ENCODE measurements around the gene CASP6.
A peak's percentile ranks its signal among the peaks of the same experiment; 100 is the strongest.

Gene CASP6

GRCh38 chr4:109735566-109736365 is 32.5 kb upstream of the CASP6 start:
- Histone ChIP-seq H3K36me3 (no peaks in the 10 kb centered on the region), H3K4me1 (no peaks in the 10 kb centered on the region), H3K9me3 (no peaks in the 10 kb centered on the region), H3K4me3 (ENCODE audit: low read depth, low read length) (no peak overlapping the region), H3K27me3 (no peaks in the 10 kb centered on the region; the same call in 1 of the 2 replicates)
- TF ChIP-seq CTCF (IDR thresholded peaks at IDR 0.05; ENCODE audit: low read depth, low read length): no peak
- DNase-seq: no peak

DNA sequence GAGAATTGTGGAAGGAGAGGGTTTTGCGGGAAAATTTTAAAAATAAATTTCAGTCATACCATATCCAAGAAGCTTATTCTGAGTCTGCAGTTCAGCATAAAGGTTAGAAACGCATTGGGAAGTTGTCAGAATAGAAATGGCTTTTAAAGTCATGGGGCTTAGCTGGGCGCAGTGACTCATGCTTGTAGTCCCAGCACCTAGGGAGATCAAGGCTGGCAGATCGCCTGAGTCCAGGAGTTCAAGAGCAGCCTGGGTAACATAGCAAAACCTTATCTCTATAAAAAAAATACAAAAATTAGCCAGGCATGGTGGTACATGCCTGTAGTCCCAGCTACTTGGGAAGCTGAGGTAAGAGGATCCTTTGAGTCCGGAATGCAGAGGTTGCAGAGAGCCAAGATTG is 30.5 kb upstream of the CASP6 start:
- Histone ChIP-seq H3K27me3 (peaks cover 2% of the 10 kb centered on the region), H3K4me3 (ENCODE audit: low read depth, low read length) (no peak overlapping the region), H3K9me3 (no peaks in the 10 kb centered on the region), H3K36me3 (no peaks in the 10 kb centered on the region), H3K4me1 (no peaks in the 10 kb centered on the region)
- no peak for DNase-seq
- TF ChIP-seq CTCF (IDR thresholded peaks at IDR 0.05; ENCODE audit: low read depth, low read length): no peak

- TF ChIP-seq CTCF (IDR thresholded peaks at IDR 0.05; ENCODE audit: low read depth, low read length): no peak
- Histone ChIP-seq H3K27me3 (peaks cover 6% of the 10 kb centered on the region), H3K4me3 (ENCODE audit: low read depth, low read length) (peak overlapping the region; percentile 74), H3K9me3 (no peaks in the 10 kb centered on the region), H3K36me3 (no peaks in the 10 kb centered on the region), H3K4me1 (no peaks in the 10 kb centered on the region)
- DNase-seq: no peak
Observed at GRCh38 chr4:109730619-109731545, 27.6 kb upstream of the CASP6 start.

DNA sequence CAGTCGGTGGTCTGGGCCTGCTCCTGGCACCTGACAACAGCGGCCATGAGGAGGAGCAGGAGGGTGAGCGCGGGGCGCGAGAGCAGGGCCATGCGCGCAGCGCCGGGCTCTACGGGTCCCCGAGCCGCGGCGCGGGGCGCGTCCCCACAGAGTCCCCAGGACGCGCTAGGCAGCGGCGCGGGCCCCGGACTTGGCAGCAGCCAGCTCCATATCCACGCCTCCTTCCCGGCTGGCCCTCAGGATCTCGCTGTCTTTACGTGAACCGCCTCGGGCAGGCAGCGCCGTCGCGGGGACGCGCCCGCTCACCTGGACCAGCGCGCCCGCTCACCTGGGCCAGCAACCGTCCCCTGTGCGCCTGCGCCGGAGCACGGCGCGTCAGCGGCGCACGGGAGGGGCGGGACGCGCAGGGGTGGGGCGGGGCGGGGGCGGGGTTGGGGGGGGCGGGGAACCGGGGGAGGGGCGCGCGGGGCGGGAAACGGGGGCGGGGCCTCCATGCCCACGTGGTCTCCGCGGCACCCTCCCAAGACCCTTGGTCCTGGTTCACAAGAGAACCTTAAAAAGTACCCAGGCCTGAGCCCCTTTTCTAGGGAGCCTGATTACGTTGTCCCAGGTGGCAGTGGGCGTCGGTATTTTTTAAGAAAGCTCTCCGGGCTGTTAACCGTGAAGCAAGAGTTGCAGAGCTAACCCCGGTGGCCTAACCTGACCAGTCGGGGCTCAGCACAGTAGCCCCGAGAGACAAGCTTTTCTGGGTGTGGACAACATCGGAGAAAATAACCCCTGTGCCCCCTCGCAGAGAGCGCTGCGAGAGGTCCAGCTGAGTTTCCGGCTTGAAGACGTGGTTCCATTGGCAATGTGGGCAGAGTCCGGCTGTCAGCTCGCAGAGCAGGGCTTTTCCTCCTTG is 26.7 kb upstream of the CASP6 start, which contains the start of gene PLA2G12A:
TSS of gene PLA2G12A (minus strand) at position 353 of the 901 bp plus-strand sequence. CDS start at position 92, 261 bp downstream.
- Histone ChIP-seq H3K27me3 (peaks cover 6% of the 10 kb centered on the region), H3K36me3 (no peaks in the 10 kb centered on the region), H3K9me3 (no peaks in the 10 kb centered on the region), H3K4me3 (ENCODE audit: low read depth, low read length) (peak within 1 kb of the TSS; percentile 74), H3K4me1 (no peaks in the 10 kb centered on the region)
- no peak for TF ChIP-seq CTCF (IDR thresholded peaks at IDR 0.05; ENCODE audit: low read depth, low read length)
- peak; percentile 56 for DNase-seq

- H3K4me3 ChIP-seq (ENCODE audit: low read depth, low read length): peak overlapping the region; percentile 74
- peaks cover 6% of the 10 kb centered on the region for H3K27me3 ChIP-seq
- TF ChIP-seq CTCF (IDR thresholded peaks at IDR 0.05; ENCODE audit: low read depth, low read length): no peak
- H3K36me3 ChIP-seq: no peaks in the 10 kb centered on the region
- no peak for DNase-seq
- no peaks in the 10 kb centered on the region for H3K4me1 ChIP-seq
- no peaks in the 10 kb centered on the region for H3K9me3 ChIP-seq
Observed at GRCh38 chr4:109729117-109729717, 26.0 kb upstream of the CASP6 start.

All from BE2C (cell line).